Stimulated activated CD4-positive, alpha-beta T cell treated with anti-CD3 and anti-CD28 coated beads, TNF-alpha, amount 100 ng/mL, for 48 hours (primary cell): ENCODE measurements around the gene PCGF3.
"Not testable (repeated sequence)": the region's sequence is repeated elsewhere in the genome, so short reads cannot be mapped to it uniquely, and the experiment has no call there.

Experiments
- DNase-seq, 3 donors: peaks; one replicate each; pipeline ENCODE4 v3.0.0-alpha.2; 2020; ENCODE audit warnings: low read depth in 3 of 3

Gene PCGF3

GRCh38 chr4:668219-668618, 37.4 kb upstream of the PCGF3 start:
- not testable (repeated sequence) for DNase-seq

GRCh38 chr4:669806-670559, 35.6 kb upstream of the PCGF3 start:
- not testable (repeated sequence) for DNase-seq

- no peak for DNase-seq
Observed at GRCh38 chr4:671769-672168, 33.9 kb upstream of the PCGF3 start.

GRCh38 chr4:673349-674091, 32.1 kb upstream of the PCGF3 start:
- no peak for DNase-seq

GRCh38 chr4:674172-675035, 31.2 kb upstream of the PCGF3 start, which contains the start of the genes ATP5ME and MYL5:
TSS of gene ATP5ME (minus strand) at chr4:674276. CDS start at chr4:674247, 29 bp downstream.
TSS of gene MYL5 (plus strand) at chr4:674542. CDS start at chr4:678027, 3,485 bp downstream.
- peak; percentile 91 to 96 (median 94) for DNase-seq

- no peak for DNase-seq
Observed at GRCh38 chr4:675036-675882, 30.4 kb upstream of the PCGF3 start.

- DNase-seq, result no peak
Observed at GRCh38 chr4:675980-676870, 29.4 kb upstream of the PCGF3 start.

- DNase-seq, result no peak
Observed at GRCh38 chr4:676871-677235, 28.8 kb upstream of the PCGF3 start.

- no peak for DNase-seq
Observed at GRCh38 chr4:677431-678293, 28.0 kb upstream of the PCGF3 start.

- no peak for DNase-seq
Observed at GRCh38 chr4:678331-679103, 27.1 kb upstream of the PCGF3 start.

- no peak for DNase-seq
Observed at GRCh38 chr4:679104-679481, 26.5 kb upstream of the PCGF3 start.

- DNase-seq, result no peak
Observed at GRCh38 chr4:679629-680028, 26.0 kb upstream of the PCGF3 start.

GRCh38 chr4:680091-680490, 25.5 kb upstream of the PCGF3 start:
- no peak for DNase-seq

- peak in 1 of 3 donors; percentile 26 for DNase-seq
Observed at GRCh38 chr4:680551-680927, 25.1 kb upstream of the PCGF3 start.

- DNase-seq, result peak in 1 of 3 donors; percentile 53
Observed at GRCh38 chr4:680928-681645, 24.5 kb upstream of the PCGF3 start.

GRCh38 chr4:681736-682451, 23.7 kb upstream of the PCGF3 start:
- DNase-seq, result no peak

GRCh38 chr4:682490-683172, 23.0 kb upstream of the PCGF3 start:
- DNase-seq, result no peak
